ENCODE data around the gene METTL26.

METTL26 gene

GRCh38 chr16:636206-637080 is at the start of gene METTL26:
Gene METTL26, minus strand, starts transcription at chr16:636305. Its CDS starts 15 bp downstream, at chr16:636290.
- peak; percentile 93 for DNase-seq (ENCODE audit: low spot score)

DNA sequence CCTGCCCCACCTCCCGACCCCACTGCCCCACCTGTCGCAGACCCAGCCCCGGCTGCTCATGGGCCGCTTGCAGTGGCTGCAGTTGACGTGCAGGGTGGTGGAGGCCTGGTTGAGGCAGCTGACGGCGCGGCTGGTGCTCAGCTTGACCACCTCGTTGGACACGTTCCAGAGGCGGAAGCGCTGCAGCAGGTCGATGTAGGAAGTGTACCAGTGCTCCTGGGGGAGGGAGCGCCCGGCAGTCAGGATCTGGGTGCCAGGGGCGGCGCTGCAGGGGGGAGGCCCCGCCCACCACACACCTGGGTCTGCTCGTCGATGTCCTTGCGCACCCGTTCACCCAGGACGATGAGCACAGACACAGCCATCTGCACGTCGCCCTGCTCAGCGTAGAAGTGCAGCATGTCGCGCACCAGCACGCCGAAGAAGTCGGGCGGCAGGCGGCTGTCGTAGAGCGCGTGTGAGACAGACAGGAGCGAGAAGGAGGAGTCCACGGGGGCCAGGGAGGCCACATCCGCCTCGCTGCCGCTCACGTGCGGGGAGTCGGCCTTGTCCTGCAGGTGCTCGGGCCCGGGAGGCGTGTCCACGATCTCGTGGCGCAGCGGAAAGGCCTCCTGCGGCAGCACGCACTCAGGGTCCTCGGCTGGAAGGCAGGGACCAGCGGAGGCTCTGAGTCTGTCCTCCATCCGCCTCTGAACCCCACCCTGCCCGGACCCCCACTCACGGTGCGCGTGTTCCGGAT is 49.0 kb upstream of the METTL26 start:
- no peak for DNase-seq (ENCODE audit: low spot score)

- peak; percentile 96 for DNase-seq (ENCODE audit: low spot score)
Measured at GRCh38 chr16:684071-684794, 48.1 kb upstream of the METTL26 start, which contains the start of gene JMJD8. Gene JMJD8, minus strand, starts transcription at chr16:684334. Its CDS starts 15 bp downstream, at chr16:684319.

- no peak for DNase-seq (ENCODE audit: low spot score)
Measured at GRCh38 chr16:683396-684070, 47.4 kb upstream of the METTL26 start.

DNA sequence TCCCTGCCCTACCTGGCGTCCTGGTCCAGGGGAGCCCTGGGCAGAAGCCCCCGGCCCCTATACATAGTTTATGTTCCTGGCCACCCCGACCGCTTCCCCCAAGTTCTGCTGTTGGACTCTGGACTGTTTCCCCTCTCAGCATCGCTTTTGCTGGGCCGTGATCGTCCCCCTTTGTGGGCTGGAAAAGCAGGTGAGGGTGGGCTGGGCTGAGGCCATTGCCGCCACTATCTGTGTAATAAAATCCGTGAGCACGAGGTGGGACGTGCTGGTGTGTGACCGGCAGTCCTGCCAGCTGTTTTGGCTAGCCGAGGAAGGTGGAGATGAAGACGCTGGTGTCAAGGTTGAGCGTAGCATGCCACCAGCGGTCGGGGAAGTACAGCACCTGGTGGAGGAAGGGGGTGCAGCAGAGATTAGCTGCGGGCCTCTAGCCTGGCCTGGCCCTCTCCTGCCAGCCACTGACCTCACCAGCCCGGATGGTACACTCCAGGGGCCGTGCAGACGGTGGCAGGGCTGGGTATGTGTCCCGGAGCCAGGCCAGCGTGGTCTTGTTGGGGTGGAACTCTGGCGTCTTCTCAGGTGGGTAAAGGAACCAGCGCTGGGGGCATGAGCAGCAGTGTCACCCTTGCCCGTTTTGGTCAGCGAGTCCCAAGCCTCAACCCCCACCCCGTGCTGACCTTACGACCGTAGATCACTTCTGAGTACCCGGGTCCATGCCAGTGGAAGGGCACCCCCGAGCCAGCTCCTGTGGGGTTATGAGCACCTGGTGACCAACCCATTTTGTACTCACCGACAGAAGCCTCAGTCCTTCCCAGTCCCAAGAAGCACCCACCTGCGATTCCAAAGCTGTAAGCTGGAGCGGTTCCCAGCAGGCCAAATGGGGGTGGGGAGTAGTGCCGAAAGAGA is 46.6 kb upstream of the METTL26 start:
- no peak for DNase-seq (ENCODE audit: low spot score)

DNA sequence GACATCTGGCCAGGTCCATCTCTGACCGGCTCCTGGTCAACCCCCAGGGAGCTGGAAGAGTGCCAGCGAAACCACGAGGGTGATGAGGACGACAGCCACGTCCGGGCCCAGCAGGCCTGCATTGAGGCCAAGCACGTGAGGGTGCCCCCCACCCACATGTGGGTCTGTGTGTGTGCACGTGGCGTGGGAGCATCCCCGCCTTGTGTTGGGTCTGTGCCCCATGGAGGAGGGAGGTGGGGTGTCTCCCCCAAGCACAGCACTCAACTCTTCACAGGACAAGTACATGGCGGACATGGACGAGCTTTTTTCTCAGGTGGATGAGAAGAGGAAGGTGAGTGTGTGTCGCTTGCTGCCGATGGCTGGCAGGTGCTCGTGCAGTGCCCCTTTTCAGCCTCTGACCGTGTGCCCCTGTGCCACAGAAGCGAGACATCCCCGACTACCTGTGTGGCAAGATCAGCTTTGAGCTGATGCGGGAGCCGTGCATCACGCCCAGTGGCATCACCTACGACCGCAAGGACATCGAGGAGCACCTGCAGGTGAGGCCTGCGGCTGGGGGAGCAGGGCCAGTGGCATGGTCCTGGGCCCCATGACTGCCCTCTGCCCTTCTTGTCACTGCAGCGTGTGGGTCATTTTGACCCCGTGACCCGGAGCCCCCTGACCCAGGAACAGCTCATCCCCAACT is 45.8 kb upstream of the METTL26 start:
- DNase-seq (ENCODE audit: low spot score): no peak

GRCh38 chr16:680967-681745 is 45.1 kb upstream of the METTL26 start:
- DNase-seq (ENCODE audit: low spot score): peak; percentile 19

- DNase-seq (ENCODE audit: low spot score): no peak
Measured at GRCh38 chr16:680625-680945, 44.5 kb upstream of the METTL26 start.

GRCh38 chr16:679814-680624 is 43.9 kb upstream of the METTL26 start, which contains the start of gene STUB1:
Gene STUB1, plus strand, starts transcription at chr16:680410. Its CDS starts 116 bp downstream, at chr16:680526.
- peak; percentile 84 for DNase-seq (ENCODE audit: low spot score)

DNA sequence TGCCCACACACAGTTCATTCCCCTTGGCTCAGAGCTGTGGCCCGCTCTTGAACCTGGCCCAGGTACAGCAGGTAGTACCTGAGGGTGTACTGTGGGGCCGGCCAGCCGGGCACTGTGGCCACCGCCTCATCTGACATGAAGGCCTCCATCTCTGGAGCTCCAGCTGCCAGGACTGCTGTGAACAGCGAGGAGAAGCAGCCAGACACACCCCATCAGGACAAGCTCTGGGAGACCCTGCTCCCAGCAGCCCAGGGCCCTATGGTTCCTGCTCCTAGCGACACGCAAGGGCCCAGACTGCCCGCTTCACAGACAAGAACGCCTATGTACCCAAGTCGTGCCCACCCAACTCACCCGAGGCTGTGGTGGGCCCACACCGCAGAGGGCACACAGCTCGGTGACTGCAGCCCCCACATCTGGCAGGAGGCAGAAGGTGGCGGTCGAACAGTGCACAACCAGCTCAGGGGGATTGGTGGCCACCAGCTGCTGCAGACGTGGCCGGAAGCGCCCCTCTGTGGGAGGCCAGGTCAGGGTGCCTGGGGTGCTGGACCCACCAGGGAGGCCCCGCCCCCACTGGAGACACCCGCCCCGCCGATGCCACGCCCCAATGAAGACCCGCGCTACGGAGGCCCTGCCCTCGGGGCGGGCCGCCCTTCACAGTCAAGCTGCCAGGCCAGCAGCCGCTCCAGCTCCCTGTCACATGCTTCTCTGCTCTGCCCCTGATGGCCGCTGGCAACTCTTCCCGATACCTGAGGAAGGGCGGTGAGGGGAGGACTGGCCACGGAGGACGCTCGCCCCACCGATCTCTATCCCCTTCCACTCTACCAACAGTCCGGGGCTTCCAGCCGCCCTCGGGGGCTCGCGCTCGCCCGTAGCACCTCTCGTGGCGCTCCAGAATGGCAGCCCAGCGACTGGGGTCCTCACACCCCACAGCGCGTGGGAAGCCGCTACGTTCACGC is 43.0 kb upstream of the METTL26 start:
- peak; percentile 31 for DNase-seq (ENCODE audit: low spot score)

DNA sequence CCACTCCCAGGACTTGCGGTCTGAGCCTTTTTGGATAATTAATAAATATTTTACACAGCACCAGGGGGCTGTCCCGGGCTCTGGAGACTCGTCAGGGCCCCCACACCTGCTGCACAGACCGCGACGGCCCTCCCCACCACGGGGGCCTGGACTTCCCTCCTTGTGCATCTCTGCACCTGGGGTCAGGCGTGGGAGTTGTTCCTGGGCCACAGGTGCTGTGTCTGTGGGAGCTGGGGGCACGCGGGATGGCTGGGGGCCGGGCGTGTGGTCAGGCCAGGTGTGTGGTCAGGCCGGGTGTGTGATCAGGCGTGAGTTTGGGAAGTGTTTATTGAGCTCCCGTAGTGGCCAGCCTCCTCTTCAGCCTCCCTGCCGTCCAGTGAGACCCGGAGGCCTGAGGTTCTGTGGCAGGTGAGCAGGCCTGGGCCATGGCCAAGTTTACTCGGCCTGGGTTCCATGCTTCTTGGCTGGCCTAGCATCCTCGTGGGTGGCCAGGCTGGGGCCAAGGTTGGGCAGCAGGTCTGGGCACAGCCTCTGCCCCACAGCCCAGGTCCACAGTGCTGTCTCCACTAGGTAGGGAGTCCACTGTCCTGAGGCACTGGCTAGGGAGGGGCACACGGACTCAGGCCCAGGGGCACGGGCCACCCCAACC is 42.2 kb upstream of the METTL26 start:
- no peak for DNase-seq (ENCODE audit: low spot score)

DNA sequence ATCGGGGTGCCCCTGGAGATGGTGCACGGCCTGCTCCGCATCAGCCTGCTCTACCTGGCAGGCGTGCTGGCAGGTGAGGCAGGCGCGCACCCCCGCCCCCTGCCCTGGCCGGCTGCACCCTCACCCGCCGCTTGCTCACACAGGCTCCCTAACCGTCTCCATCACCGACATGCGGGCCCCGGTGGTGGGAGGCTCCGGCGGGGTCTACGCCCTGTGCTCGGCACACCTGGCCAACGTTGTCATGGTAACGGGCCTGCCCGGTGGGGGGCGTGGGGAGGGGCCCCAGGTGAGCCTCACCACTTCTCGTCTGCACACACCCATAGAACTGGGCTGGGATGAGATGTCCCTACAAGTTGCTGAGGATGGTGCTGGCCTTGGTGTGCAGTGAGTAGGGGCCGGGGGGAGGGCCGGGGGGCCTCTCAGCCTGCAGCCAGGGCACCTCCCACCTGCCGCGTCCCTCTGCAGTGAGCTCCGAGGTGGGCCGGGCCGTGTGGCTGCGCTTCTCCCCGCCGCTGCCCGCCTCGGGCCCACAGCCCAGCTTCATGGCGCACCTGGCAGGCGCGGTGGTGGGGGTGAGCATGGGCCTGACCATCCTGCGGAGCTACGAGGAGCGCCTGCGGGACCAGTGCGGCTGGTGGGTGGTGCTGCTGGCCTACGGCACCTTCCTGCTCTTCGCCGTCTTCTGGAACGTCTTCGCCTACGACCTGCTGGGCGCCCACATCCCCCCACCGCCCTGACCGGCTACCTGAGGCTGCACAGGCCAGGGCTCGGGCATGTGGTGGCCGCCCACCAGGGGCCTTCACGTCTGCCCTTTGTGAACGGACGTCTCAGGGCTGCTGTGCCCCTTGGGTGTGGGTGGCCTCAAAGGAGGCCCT is 41.4 kb upstream of the METTL26 start:
- DNase-seq (ENCODE audit: low spot score): no peak

DNA sequence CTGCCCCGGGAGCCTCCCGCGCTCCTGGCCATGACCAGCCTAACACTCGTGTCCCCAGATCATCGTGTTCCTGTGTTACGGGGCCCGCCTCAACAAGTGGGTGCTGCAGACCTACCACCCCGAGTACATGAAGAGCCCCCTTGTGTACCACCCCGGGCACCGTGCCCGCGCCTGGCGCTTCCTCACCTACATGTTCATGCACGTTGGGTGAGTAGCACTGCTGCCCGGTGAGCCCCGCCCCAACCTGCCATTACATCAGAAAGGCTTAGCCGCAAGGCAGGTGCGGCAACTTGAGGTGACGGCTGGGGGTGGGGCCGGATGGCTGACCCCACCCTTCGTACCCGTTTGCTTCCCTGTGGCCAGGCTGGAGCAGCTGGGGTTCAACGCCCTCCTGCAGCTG is 40.8 kb upstream of the METTL26 start:
- DNase-seq (ENCODE audit: low spot score): no peak

- DNase-seq (ENCODE audit: low spot score): no peak
Measured at GRCh38 chr16:676565-676902, 40.4 kb upstream of the METTL26 start.

- DNase-seq (ENCODE audit: low spot score): no peak
Measured at GRCh38 chr16:675884-676564, 39.9 kb upstream of the METTL26 start.

Data from LoVo (cell line).